Right lobe of liver (tissue), 4 donors: Measurements from ENCODE around the gene PLIN5.

ENCODE experiments used
- CTCF ChIP-seq, 4 donors: fragments of 200-600 bp in 3 of 4; fragments of 450-650 bp in 1 of 4; IDR thresholded peaks; one replicate each; pipeline versions ENCODE4 v1.5.1 to v1.8.0; 2016 to 2022; ENCODE audit warnings: antibody characterized with exemption in 4 of 4, mild to moderate bottlenecking in 2 of 4
- POLR2A ChIP-seq: fragments of 450-650 bp; IDR thresholded peaks from one replicate; pipeline ENCODE4 v1.6.1; 2017; ENCODE audit warnings: antibody characterized with exemption, mild to moderate bottlenecking
- donor health status: DM: no; HTN: no; CAD: no.
- donor health status: DM: no; HTN: no; CAD: no.
- donor health status: DM: no; HTN: yes; CAD: no.

DNA sequence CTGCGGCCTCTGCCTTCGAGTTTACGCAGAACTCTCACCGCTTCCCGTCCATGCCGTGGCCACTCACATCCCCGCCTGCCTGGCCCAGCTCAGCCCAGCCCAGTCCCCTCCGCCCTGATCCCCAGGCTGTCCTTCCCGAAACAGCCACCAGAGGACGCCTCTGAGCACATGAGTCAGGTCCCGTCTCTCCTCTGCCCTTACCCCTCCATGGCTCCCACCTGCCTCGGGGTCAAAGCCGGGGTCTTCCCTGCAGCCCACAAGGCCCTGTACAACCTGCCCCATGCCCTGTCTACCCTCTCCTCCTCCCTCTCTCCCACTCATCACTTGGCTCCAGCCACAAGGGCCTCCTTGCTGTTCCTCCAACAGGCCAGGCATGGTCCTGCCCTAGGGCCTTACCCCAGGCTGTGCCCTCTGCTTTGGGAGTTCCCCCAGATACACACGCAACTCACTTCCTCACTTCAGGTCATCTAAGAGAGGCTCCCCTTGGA, 32.6 kb upstream of the PLIN5 start:
- peak; percentile 56 to 72 (median 64) for TF ChIP-seq CTCF (IDR thresholded peaks at IDR 0.05)
- TF ChIP-seq POLR2A = no peak
